ENCODE measurements around the gene KCNJ14.

DNA sequence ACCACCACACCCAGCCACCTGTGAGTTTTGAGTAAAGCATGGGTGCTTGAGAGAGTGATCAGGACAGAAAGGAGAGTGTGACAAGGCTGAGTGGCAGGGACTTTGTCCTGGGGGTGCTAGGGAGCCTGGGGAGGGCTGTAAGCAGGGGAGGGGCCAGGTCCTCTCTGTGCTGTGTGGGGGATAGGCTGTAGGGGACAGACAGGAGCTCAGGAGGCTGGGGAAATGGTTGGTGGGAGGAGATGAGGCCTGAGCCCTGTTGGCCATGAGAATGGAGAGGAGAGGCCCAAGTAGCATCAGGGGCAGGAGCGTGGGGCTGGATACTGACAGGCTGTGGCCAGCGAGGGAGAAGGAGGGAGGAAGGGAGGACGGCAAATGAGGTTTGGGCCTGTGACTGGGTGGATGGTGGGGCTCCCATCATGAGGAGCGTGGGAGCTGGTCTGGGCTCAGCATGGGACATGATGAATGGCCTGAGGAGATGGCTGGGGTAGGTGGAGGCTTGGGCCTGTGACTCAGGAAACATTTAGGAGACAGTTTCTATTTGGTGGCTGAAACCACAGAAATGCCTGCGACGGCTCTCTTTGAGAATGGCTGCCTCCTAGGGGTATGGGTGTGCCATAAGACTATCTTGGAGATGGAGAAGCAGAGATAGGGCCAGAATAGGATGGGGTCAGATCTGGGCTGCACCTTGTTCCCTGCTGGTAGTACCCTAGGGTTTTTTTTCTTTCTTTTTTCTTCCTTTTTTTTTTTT lies 36.9 kb upstream of the KCNJ14 start:
- TF ChIP-seq POLR2A (IDR thresholded peaks at IDR 0.05; ENCODE audit: low read depth, low read length), result no peak
- TF ChIP-seq, protein P1, sequence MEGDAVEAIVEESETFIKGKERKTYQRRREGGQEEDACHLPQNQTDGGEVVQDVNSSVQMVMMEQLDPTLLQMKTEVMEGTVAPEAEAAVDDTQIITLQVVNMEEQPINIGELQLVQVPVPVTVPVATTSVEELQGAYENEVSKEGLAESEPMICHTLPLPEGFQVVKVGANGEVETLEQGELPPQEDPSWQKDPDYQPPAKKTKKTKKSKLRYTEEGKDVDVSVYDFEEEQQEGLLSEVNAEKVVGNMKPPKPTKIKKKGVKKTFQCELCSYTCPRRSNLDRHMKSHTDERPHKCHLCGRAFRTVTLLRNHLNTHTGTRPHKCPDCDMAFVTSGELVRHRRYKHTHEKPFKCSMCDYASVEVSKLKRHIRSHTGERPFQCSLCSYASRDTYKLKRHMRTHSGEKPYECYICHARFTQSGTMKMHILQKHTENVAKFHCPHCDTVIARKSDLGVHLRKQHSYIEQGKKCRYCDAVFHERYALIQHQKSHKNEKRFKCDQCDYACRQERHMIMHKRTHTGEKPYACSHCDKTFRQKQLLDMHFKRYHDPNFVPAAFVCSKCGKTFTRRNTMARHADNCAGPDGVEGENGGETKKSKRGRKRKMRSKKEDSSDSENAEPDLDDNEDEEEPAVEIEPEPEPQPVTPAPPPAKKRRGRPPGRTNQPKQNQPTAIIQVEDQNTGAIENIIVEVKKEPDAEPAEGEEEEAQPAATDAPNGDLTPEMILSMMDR (IDR thresholded peaks at IDR 0.05; ENCODE audit: extremely low read depth in 1 of 2, insufficient read depth in 1 of 2, low read depth in 1 of 2, low read length in 2 of 2), result no peak
- no peak for TF ChIP-seq GATA2 (IDR thresholded peaks at IDR 0.05; ENCODE audit: insufficient read depth, insufficient read length, low read depth, low read length)
- TF ChIP-seq EZH2 (IDR thresholded peaks at IDR 0.05; ENCODE audit: borderline replicate concordance, low read depth, low read length, severe bottlenecking), result no peak
